Measurements from ENCODE around the gene IGSF23. TPM values are rescaled to one million over a fixed set of nuclear protein-coding genes. Genes with fewer than 3 reads are reported as not detected.

The IGSF23 gene
- total RNA-seq, 1 donor from 2014 or later, result not detected

DNA sequence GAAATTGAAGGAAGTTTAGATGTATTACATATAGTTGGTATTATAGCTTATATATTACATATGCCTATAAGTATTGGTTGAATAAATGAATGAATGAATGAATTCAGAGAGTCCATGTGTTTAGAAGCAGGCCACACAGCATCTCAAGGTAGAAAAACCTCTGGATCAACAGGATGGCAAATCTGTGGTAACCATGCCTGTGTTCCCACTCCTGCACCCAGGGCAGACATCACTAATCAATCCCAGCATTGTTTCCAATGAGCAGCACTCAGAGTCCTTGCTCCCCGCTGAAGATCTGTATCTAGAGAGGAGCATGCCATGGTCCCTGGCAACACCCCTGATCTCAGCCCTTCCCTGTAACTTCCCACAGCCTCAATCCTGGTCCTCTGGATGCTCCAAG lies 58.9 kb downstream of the IGSF23 start:
- Mint-ChIP-seq H3K27me3 (no peaks in the 10 kb centered on the region), H3K36me3 (no peaks in the 10 kb centered on the region), H3K9me3 (no peaks in the 10 kb centered on the region), H3K4me1 (ENCODE audit: unreplicated experiment) (peaks cover 3% of the 10 kb centered on the region), H3K4me3 (no peak overlapping the region), H3K27ac (no peak overlapping the region)
- TF ChIP-seq, protein P1, sequence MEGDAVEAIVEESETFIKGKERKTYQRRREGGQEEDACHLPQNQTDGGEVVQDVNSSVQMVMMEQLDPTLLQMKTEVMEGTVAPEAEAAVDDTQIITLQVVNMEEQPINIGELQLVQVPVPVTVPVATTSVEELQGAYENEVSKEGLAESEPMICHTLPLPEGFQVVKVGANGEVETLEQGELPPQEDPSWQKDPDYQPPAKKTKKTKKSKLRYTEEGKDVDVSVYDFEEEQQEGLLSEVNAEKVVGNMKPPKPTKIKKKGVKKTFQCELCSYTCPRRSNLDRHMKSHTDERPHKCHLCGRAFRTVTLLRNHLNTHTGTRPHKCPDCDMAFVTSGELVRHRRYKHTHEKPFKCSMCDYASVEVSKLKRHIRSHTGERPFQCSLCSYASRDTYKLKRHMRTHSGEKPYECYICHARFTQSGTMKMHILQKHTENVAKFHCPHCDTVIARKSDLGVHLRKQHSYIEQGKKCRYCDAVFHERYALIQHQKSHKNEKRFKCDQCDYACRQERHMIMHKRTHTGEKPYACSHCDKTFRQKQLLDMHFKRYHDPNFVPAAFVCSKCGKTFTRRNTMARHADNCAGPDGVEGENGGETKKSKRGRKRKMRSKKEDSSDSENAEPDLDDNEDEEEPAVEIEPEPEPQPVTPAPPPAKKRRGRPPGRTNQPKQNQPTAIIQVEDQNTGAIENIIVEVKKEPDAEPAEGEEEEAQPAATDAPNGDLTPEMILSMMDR (conservative IDR thresholded peaks at IDR 0.05), result no peak
- DNase-seq (ENCODE audit: extremely low spot score, unreplicated experiment), result no peak

DNA sequence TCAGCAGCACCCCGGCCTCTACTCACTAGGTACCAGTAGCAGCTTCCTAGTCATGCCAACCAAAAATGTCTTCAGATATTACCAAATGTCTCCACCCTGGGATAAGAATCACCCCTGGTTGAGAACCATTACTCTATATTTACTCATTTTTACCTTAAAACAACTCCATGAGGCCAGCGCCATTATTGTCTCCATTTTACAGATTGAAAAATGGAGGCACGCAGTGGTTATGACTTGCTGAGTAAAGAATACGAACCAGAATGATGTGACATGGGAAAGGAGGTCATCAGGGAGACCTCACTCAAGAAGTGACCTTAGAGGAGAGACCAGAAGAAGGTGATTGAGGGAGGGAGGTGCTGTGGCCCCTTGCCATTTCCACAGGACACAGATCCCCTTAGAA lies 60.1 kb downstream of the IGSF23 start:
- TF ChIP-seq, protein P1 (conservative IDR thresholded peaks at IDR 0.05), result no peak
- H3K4me3 Mint-ChIP-seq, result no peak overlapping the region
- H3K36me3 Mint-ChIP-seq, result no peaks in the 10 kb centered on the region
- DNase-seq (ENCODE audit: extremely low spot score, unreplicated experiment), result no peak
- no peaks in the 10 kb centered on the region for H3K9me3 Mint-ChIP-seq
- H3K27ac Mint-ChIP-seq, result no peak overlapping the region
- peaks cover 6% of the 10 kb centered on the region for H3K4me1 Mint-ChIP-seq (ENCODE audit: unreplicated experiment)
- no peaks in the 10 kb centered on the region for H3K27me3 Mint-ChIP-seq

DNA sequence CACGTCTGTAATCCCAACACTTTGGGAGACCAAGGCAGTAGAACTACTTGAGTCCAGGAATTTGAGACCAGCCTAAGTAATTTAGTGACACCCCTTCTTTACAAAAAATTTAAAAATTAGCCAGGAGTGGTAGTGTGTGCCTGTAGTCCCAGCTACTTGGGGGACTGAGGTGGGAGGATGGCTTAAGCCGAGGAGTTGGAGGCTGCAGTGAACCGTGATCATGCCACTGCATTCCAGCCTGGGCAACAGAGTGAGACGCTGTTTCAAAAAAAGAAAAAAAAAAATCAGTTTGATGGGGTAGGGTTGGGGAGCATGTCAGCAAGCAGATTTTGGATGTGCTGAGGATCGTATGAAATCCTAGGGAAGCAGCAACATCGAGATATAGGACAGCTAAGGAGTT lies 62.2 kb downstream of the IGSF23 start:
- peak overlapping the region; percentile 69 for H3K27ac Mint-ChIP-seq
- H3K36me3 Mint-ChIP-seq, result no peaks in the 10 kb centered on the region
- TF ChIP-seq, protein P1 (conservative IDR thresholded peaks at IDR 0.05), result no peak
- H3K27me3 Mint-ChIP-seq, result no peaks in the 10 kb centered on the region
- no peak for DNase-seq (ENCODE audit: extremely low spot score, unreplicated experiment)
- peaks cover 6% of the 10 kb centered on the region for H3K4me1 Mint-ChIP-seq (ENCODE audit: unreplicated experiment)
- H3K9me3 Mint-ChIP-seq, result no peaks in the 10 kb centered on the region
- H3K4me3 Mint-ChIP-seq, result no peak overlapping the region

DNA sequence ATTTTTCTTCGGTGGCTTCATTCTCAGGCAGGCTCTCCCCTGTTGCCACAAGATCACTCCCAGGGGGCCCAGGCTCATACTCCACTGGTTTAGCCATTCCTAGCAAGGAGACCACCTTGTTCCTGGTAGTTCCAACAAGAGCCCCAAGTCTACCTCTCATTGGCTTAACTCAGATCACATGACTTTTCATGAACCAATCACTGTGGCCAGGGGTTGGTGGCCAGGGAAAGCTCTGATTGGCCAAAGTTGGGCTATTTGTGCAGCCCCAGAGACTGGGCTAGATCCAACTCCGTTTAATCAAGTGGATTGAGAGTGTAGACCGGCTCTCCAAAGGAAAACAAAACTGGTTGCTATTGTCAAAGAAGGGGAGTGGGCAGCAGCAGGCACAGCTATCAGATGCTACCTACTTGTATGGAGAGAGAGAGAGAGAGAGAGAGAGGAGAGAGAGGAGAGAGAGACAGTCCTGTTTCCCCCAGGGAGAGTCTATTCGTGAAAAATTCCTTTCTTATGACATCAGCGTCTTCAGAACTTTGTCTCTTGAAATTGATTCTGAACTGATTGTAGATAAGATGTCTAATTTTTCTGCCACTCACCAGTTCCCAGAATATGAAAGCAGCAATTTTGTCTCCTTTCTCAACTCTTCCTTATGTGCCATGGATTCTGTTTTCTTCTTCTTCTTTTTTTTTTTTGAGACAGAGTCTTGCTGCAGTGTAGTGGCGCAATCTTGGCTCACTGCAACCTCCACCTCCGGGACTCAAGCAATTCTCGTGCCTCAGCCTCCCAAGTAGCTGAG lies 63.9 kb downstream of the IGSF23 start:
- peak overlapping the region; percentile 82 for H3K27ac Mint-ChIP-seq

DNA sequence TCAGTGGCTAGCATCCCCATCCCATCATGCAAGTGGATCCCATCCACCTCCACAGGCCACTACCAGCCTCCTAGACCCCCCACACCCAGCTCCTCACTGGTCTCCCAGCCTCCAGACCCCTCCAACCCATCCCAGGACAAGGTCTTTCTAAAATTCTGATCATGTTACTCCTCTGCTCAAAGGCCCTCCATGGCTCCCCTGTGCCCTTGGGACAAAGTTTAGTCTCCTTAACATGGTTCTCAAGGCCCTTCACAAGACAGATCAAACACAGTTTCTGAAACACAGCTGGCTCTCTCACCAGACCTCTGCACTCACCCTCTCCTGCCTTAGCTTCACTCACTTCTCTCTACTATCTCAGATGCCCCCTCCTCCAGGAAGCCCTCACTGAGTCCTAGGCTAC lies 67.2 kb downstream of the IGSF23 start:
- no peaks in the 10 kb centered on the region for H3K9me3 Mint-ChIP-seq
- no peak for DNase-seq (ENCODE audit: extremely low spot score, unreplicated experiment)
- peaks cover 11% of the 10 kb centered on the region for H3K4me1 Mint-ChIP-seq (ENCODE audit: unreplicated experiment)
- H3K4me3 Mint-ChIP-seq, result no peak overlapping the region
- H3K36me3 Mint-ChIP-seq, result no peaks in the 10 kb centered on the region
- H3K27me3 Mint-ChIP-seq, result no peaks in the 10 kb centered on the region
- no peak overlapping the region for H3K27ac Mint-ChIP-seq
- TF ChIP-seq, protein P1 (conservative IDR thresholded peaks at IDR 0.05), result no peak

More for the DNA sequence above, 63.9 kb downstream of the IGSF23 start:
- no peaks in the 10 kb centered on the region for H3K9me3 Mint-ChIP-seq
- TF ChIP-seq, protein P1 (conservative IDR thresholded peaks at IDR 0.05), result no peak
- H3K27me3 Mint-ChIP-seq, result no peaks in the 10 kb centered on the region
- H3K4me3 Mint-ChIP-seq, result peak overlapping the region; percentile 50
- no peaks in the 10 kb centered on the region for H3K36me3 Mint-ChIP-seq
- no peak for DNase-seq (ENCODE audit: extremely low spot score, unreplicated experiment)
- H3K4me1 Mint-ChIP-seq (ENCODE audit: unreplicated experiment), result peaks cover 6% of the 10 kb centered on the region

All from type B pancreatic cell (in vitro differentiated cells).